Measurements from ENCODE around the gene CEBPZOS.

CEBPZOS gene

GRCh38 chr2:37232131-37232933 is 36.0 kb downstream of the CEBPZOS start:
- DNase-seq (ENCODE audit: low read depth), result peak; percentile 14

DNA sequence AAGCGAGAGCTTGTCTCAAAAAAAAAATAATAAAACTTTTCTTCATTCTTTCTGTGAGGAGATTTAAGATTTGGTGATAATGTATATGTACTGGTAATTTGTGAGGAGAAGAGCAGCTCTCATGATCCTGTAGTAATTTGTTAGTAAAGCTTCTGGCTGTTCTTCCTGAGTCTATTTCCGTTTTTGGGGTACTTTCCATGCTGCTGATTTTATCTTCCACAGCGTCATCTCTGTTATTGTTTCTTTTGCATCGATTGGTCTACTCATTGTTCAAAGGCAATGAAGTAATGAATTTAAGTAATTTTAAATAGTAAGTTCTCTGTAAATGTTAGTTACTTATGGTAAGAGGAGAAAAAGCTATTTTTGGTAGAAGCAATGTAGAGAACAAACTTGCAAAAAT is 47.1 kb downstream of the CEBPZOS start:
- no peak for DNase-seq (ENCODE audit: low read depth)

GRCh38 chr2:37244017-37244416 is 47.7 kb downstream of the CEBPZOS start:
- DNase-seq (ENCODE audit: low read depth), result no peak

DNA sequence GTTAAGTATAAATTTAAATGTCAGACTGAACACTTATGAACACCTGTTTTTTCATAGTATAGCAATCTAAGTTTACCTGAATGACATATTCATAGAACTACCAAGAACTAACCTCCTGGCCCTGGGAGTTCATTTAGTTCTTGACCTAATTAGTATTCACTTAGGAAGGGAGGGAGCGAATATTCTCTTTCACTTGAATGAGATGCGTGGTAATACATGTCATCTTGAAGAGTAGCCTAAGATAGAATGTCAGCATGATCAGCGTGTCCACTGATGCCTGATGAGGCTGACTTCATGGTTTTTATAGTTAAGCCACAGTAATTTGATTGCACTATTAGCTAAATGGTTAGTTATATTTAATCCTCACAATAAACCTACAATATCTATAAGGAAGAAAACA is 48.5 kb downstream of the CEBPZOS start:
- no peak for DNase-seq (ENCODE audit: low read depth)

- no peak for DNase-seq (ENCODE audit: low read depth)
These were observed 49.9 kb downstream of the CEBPZOS start for GRCh38 chr2:37246205-37246604.

DNA sequence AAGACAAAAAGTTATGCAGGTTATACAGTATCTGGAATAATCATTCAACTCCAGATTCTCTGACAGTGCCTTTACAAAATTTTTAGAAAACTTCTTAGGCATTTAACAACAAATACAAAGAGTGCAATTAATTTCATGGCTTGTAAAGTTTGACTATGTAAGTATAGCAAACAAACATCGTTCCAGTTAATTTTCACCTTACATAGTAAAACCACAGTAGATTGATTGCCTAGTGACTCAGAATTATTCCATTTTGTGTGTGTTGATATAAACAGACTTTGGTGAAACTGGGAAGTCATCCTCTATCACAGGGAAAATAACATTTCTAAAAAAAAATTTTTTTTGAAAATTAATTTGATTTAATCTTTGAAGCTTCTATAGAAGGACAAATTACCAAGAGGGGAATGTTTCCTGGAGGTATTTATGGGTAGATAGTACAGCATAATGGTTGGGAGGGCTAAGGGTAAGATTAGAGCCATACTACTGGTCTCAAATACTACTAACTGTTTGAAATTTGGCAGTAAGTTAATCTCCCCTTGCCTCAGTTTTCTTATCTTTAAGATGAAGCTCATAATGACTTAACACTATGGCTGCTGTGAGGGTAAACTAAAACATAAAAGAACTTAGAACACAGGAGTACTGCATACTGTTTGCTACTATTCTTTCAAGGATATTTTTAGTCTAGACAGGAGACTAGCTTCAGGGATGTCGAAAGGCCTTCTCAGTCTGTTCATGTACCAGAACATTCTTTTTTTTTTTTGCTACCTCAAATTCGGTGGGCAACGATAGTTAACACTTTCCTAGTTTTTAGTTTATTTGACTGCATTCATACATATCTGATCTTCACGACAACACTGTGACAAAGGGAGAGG is 54.8 kb downstream of the CEBPZOS start:
- DNase-seq (ENCODE audit: low read depth), result no peak

Data from GM04504 (cell line).